Right lobe of liver (tissue), 4 donors: Measurements from ENCODE around the gene MYRIP.

Experiments
- POLR2A ChIP-seq: fragments of 450-650 bp; IDR thresholded peaks from one replicate; pipeline ENCODE4 v1.6.1; 2017; ENCODE audit warnings: antibody characterized with exemption, mild to moderate bottlenecking
- TF ChIP-seq, protein P1 (sequence below), 4 donors: fragments of 200-600 bp in 3 of 4; fragments of 450-650 bp in 1 of 4; IDR thresholded peaks; one replicate each; pipeline versions ENCODE4 v1.5.1 to v1.8.0; 2016 to 2022; ENCODE audit warnings: antibody characterized with exemption in 4 of 4, mild to moderate bottlenecking in 2 of 4
- donor health status: DM: no; HTN: no; CAD: no.
- donor health status: DM: no; HTN: no; CAD: no.
- donor health status: DM: no; HTN: yes; CAD: no.

- TF ChIP-seq, protein P1, sequence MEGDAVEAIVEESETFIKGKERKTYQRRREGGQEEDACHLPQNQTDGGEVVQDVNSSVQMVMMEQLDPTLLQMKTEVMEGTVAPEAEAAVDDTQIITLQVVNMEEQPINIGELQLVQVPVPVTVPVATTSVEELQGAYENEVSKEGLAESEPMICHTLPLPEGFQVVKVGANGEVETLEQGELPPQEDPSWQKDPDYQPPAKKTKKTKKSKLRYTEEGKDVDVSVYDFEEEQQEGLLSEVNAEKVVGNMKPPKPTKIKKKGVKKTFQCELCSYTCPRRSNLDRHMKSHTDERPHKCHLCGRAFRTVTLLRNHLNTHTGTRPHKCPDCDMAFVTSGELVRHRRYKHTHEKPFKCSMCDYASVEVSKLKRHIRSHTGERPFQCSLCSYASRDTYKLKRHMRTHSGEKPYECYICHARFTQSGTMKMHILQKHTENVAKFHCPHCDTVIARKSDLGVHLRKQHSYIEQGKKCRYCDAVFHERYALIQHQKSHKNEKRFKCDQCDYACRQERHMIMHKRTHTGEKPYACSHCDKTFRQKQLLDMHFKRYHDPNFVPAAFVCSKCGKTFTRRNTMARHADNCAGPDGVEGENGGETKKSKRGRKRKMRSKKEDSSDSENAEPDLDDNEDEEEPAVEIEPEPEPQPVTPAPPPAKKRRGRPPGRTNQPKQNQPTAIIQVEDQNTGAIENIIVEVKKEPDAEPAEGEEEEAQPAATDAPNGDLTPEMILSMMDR (IDR thresholded peaks at IDR 0.05) = no peak
- TF ChIP-seq POLR2A = no peak
Observed at GRCh38 chr3:40019376-40019775, 210.0 kb downstream of the MYRIP start.
